Right lobe of liver (tissue), 6 donors: ENCODE measurements around the gene TIFAB. TPM values are rescaled to one million over a fixed set of nuclear protein-coding genes. Genes with fewer than 3 reads are reported as not detected.

Experiments used
- ATAC-seq, 4 donors: fragments of 200-7000 bp; cut with Tn5 transposase; one replicate each; pipeline ENCODE4 v1.9.1; 2020; ENCODE audit warnings: mild to moderate bottlenecking in 4 of 4, moderate library complexity in 4 of 4
- DNase-seq, 3 donors: peaks; one replicate each; pipeline ENCODE4 v3.0.0-alpha.2; 2020
- H3K27ac ChIP-seq, 3 donors: fragments of 200-600 bp; one replicate each; pipeline ENCODE4 v1.8.0; 2022
- H3K27me3 ChIP-seq, 2 donors: fragments of 200-600 bp; one replicate each; pipeline ENCODE4 v1.8.0; 2022
- H3K36me3 ChIP-seq, 4 donors: fragments of 200-600 bp; sonication (generic) in 1 of 4; one replicate each; pipeline versions ENCODE4 v1.5.1 to v1.8.0; 2017 to 2022; ENCODE audit warnings: control low read depth in 1 of 4
- H3K4me1 ChIP-seq, 4 donors: fragments of 200-600 bp; sonication (generic) in 1 of 4; one replicate each; pipeline versions ENCODE4 v1.5.1 to v1.8.0; 2017 to 2022; ENCODE audit warnings: control low read depth in 1 of 4
- H3K4me3 ChIP-seq, 3 donors: fragments of 200-600 bp; one replicate each; pipeline ENCODE4 v1.8.0; 2022
- H3K9me3 ChIP-seq, 4 donors: fragments of 200-600 bp; sonication (generic) in 1 of 4; one replicate each; pipeline versions ENCODE4 v1.5.1 to v1.8.0; 2017 to 2022; ENCODE audit warnings: control low read depth in 1 of 4
- CTCF ChIP-seq, 4 donors: fragments of 200-600 bp in 3 of 4; fragments of 450-650 bp in 1 of 4; IDR thresholded peaks; one replicate each; pipeline versions ENCODE4 v1.5.1 to v1.8.0; 2016 to 2022; ENCODE audit warnings: antibody characterized with exemption in 4 of 4, mild to moderate bottlenecking in 2 of 4
- POLR2A ChIP-seq: fragments of 450-650 bp; IDR thresholded peaks from one replicate; pipeline ENCODE4 v1.6.1; 2017; ENCODE audit warnings: antibody characterized with exemption, mild to moderate bottlenecking
- WGBS: methylation state at CpG from one replicate; pipeline ENCODE4 v1.1.6; 2018; ENCODE audit warnings: low coverage, low lambda C conversion rate; ENCODE audit not compliant: insufficient coverage; ENCODE audit errors: missing lambda C conversion rate; 5-methylcytosine and 5-hydroxymethylcytosine counted together
- intact Hi-C, 2 donors: fragments of 100-400 bp; cut with DNase I; formaldehyde crosslinking; loops; one replicate each; pipeline versions ENCODE4 v1.11.2 to v1.14.1; 2022
- total RNA-seq, 6 experiments: library from RNA; depleted of rRNA in 2 of 6; stranded (reverse); fragments of >200 nt in 2 of 6; fragmentation: NEBNext Ultra II Directional in 3 of 6; extraction: Animal tissue kit (Norgen Biotek cat#: 25700) in 3 of 6; gene quantifications; one replicate each; pipeline versions ENCODE4 v1.1.0 to v1.2.4, GENCODE V29; 2016 to 2023
- donor health status: DM: no; HTN: yes; CAD: no.
- donor health status: DM: no; HTN: no; CAD: no.
- donor health status: DM: no; HTN: no; CAD: no.
- donor health status: DM: no; HTN: yes; CAD: no.
- donor health status: DM: no; HTN: yes; CAD: no.

TIFAB gene
- total RNA-seq, 6 experiments from 2014 or later, result 0.05 to 0.09 TPM; not detected in 4

GRCh38 chr5:135448791-135449507, 3.2 kb downstream of the TIFAB start:
- TF ChIP-seq CTCF (IDR thresholded peaks at IDR 0.05) (no peak), POLR2A (no peak)
- no peak overlapping the region for H3K4me3 ChIP-seq
- ATAC-seq, result no peak
- no peak for DNase-seq
- H3K4me1 ChIP-seq, result no peaks in the 10 kb centered on the region
- H3K27ac ChIP-seq, result no peak overlapping the region
- no peaks in the 10 kb centered on the region for H3K27me3 ChIP-seq
- WGBS, result 66% methylated on average over 3 of the region's 9 CpGs
- intact Hi-C loops, result no loop called here
- H3K36me3 ChIP-seq, result no peaks in the 10 kb centered on the region
- no peaks in the 10 kb centered on the region for H3K9me3 ChIP-seq

GRCh38 chr5:135448071-135448739, 3.9 kb downstream of the TIFAB start:
- ATAC-seq (no peak), DNase-seq (no peak)
- TF ChIP-seq POLR2A, result no peak
- TF ChIP-seq CTCF (IDR thresholded peaks at IDR 0.05), result no peak
- H3K4me1 ChIP-seq, result no peaks in the 10 kb centered on the region
- no peaks in the 10 kb centered on the region for H3K36me3 ChIP-seq
- no peaks in the 10 kb centered on the region for H3K27me3 ChIP-seq
- H3K9me3 ChIP-seq, result no peaks in the 10 kb centered on the region
- no peak overlapping the region for H3K4me3 ChIP-seq
- WGBS, result 56% methylated on average over 5 of the region's 9 CpGs
- no peak overlapping the region for H3K27ac ChIP-seq
- intact Hi-C loops, result no loop called here

GRCh38 chr5:135447298-135447929, 4.7 kb downstream of the TIFAB start, which contains the start of gene DCANP1:
Gene DCANP1, minus strand, starts transcription at chr5:135447348. Its CDS starts 240 bp downstream, at chr5:135447108.
- no peak for TF ChIP-seq CTCF (IDR thresholded peaks at IDR 0.05)
- no peak for TF ChIP-seq POLR2A
- DNase-seq (no peak), ATAC-seq (no peak)
- H3K27me3 ChIP-seq, result no peaks in the 10 kb centered on the region
- H3K9me3 ChIP-seq, result no peaks in the 10 kb centered on the region
- intact Hi-C loops, result no loop called here
- H3K36me3 ChIP-seq, result no peaks in the 10 kb centered on the region
- H3K27ac ChIP-seq, result no peak within 1 kb of the TSS
- H3K4me3 ChIP-seq, result no peak within 1 kb of the TSS
- 63% methylated on average over 5 of the region's 5 CpGs for WGBS
- H3K4me1 ChIP-seq, result no peaks in the 10 kb centered on the region

- WGBS, result 83% methylated on average over 1 of the region's 7 CpGs
- TF ChIP-seq CTCF (IDR thresholded peaks at IDR 0.05), result no peak
- no peak for TF ChIP-seq POLR2A
- DNase-seq, result peak in 1 of 3 donors; percentile 18
- no peak overlapping the region for H3K27ac ChIP-seq
- intact Hi-C loops, result no loop called here
- H3K4me3 ChIP-seq, result no peak overlapping the region
- H3K4me1 ChIP-seq, result no peaks in the 10 kb centered on the region
- no peaks in the 10 kb centered on the region for H3K9me3 ChIP-seq
- ATAC-seq, result no peak
- H3K36me3 ChIP-seq, result no peaks in the 10 kb centered on the region
- no peaks in the 10 kb centered on the region for H3K27me3 ChIP-seq
These were observed 5.5 kb downstream of the TIFAB start for GRCh38 chr5:135446615-135447014.
